Mesenchymal stem cell (in vitro differentiated cells and primary cell): ENCODE results near the gene TBC1D19.
"Not testable (repeated sequence)": the region's sequence is repeated elsewhere in the genome, so short reads cannot be mapped to it uniquely, and the experiment has no call there.

Experiments used
- DNase-seq: peaks from one replicate; pipeline ENCODE4 v3.0.0-alpha.2; 2013
- H2AFZ ChIP-seq: one replicate; pipeline ENCODE4 v1.6.1; 2013; ENCODE audit warnings: low read depth, mild to moderate bottlenecking, control low read depth, inconsistent platforms, low read length, moderate library complexity
- H2AK5ac ChIP-seq: 2 replicates; pipeline ENCODE4 v1.6.1; 2013; ENCODE audit warnings: low read length, moderate library complexity, mild to moderate bottlenecking, inconsistent platforms; ENCODE audit not compliant: severe bottlenecking
- H2BK120ac ChIP-seq: one replicate; pipeline ENCODE4 v1.6.1; 2013; ENCODE audit warnings: low read depth, mild to moderate bottlenecking, inconsistent platforms, low read length, moderate library complexity
- H2BK12ac ChIP-seq, 2 experiments: one replicate each; pipeline ENCODE4 v1.6.1; 2013; ENCODE audit warnings: inconsistent platforms in 2 of 2, low read length in 2 of 2, mild to moderate bottlenecking in 2 of 2, moderate library complexity in 2 of 2, control low read depth in 1 of 2
- H2BK15ac ChIP-seq: one replicate; pipeline ENCODE4 v1.6.1; 2013; ENCODE audit warnings: mild to moderate bottlenecking, low read depth, inconsistent platforms; ENCODE audit not compliant: poor library complexity, severe bottlenecking
- H2BK5ac ChIP-seq: 2 replicates; pipeline ENCODE4 v1.6.1; 2013; ENCODE audit warnings: low read depth, mild to moderate bottlenecking, low read length, control low read depth, inconsistent platforms; ENCODE audit not compliant: poor library complexity, severe bottlenecking
- H3K14ac ChIP-seq, 2 experiments: one replicate each; pipeline ENCODE4 v1.6.1; 2013; ENCODE audit warnings: inconsistent platforms in 2 of 2, low read length in 2 of 2, control low read depth in 1 of 2, mild to moderate bottlenecking in 1 of 2, moderate library complexity in 1 of 2
- H3K18ac ChIP-seq, 2 experiments: one replicate each; pipeline ENCODE4 v1.6.1; 2013; ENCODE audit warnings: inconsistent platforms in 2 of 2, low read length in 2 of 2, control low read depth in 1 of 2, low read depth in 1 of 2, mild to moderate bottlenecking in 1 of 2
- H3K23ac ChIP-seq, 2 experiments: one replicate each; pipeline ENCODE4 v1.6.1; 2013; ENCODE audit warnings: inconsistent platforms in 2 of 2, low read length in 2 of 2, mild to moderate bottlenecking in 2 of 2, moderate library complexity in 2 of 2, control low read depth in 1 of 2
- H3K27ac ChIP-seq: 2 replicates; pipeline ENCODE4 v1.5.1; 2013; ENCODE audit warnings: mild to moderate bottlenecking, moderate library complexity, low read length, control low read depth, inconsistent platforms; ENCODE audit not compliant: poor library complexity, severe bottlenecking
- H3K27me3 ChIP-seq, 2 experiments: 2 replicates each; pipeline versions ENCODE4 v1.6.1 to v1.7.0; 2013; ENCODE audit warnings: low read length in 2 of 2, mild to moderate bottlenecking in 2 of 2, moderate library complexity in 2 of 2, control low read depth in 1 of 2, inconsistent platforms in 1 of 2; ENCODE audit not compliant: control insufficient read depth in 1 of 2, insufficient read depth in 1 of 2
- H3K36me3 ChIP-seq, 2 experiments: 2 replicates each; pipeline versions ENCODE4 v1.6.1 to v1.7.0; 2013; ENCODE audit warnings: low read length in 2 of 2, control low read depth in 1 of 2, inconsistent platforms in 1 of 2, low read depth in 1 of 2, mild to moderate bottlenecking in 1 of 2; ENCODE audit not compliant: insufficient read depth in 2 of 2, control insufficient read depth in 1 of 2
- H3K4ac ChIP-seq, 2 experiments: one replicate each; pipeline ENCODE4 v1.6.1; 2013; ENCODE audit warnings: inconsistent platforms in 2 of 2, low read length in 2 of 2, mild to moderate bottlenecking in 2 of 2, moderate library complexity in 2 of 2, control low read depth in 1 of 2, low read depth in 1 of 2
- H3K4me1 ChIP-seq: 2 replicates; pipeline ENCODE4 v1.6.1; 2013; ENCODE audit warnings: low read depth, low read length, control low read depth; ENCODE audit not compliant: control insufficient read depth, insufficient read depth
- H3K4me2 ChIP-seq: 2 replicates; pipeline ENCODE4 v1.6.1; 2013; ENCODE audit warnings: low read length, mild to moderate bottlenecking, inconsistent platforms; ENCODE audit not compliant: poor library complexity, severe bottlenecking
- H3K4me3 ChIP-seq, 2 experiments: 2 replicates each; pipeline versions ENCODE4 v1.5.1 to v1.7.0; 2013; ENCODE audit warnings: low read length in 2 of 2, mild to moderate bottlenecking in 2 of 2, control low read depth in 1 of 2, low read depth in 1 of 2; ENCODE audit not compliant: insufficient read depth in 1 of 2
- H3K79me1 ChIP-seq: replicated peaks from 2 replicates; pipeline ENCODE4 v1.6.1; 2013; ENCODE audit warnings: mild to moderate bottlenecking, control low read depth, low read length, inconsistent platforms; ENCODE audit not compliant: poor library complexity, severe bottlenecking
- H3K9ac ChIP-seq: 2 replicates; pipeline ENCODE4 v1.7.0; 2013; ENCODE audit warnings: mild to moderate bottlenecking, low read length, moderate library complexity
- H3K9me3 ChIP-seq: 2 replicates; pipeline ENCODE4 v1.7.0; 2013; ENCODE audit warnings: mild to moderate bottlenecking, low read length; ENCODE audit not compliant: control insufficient read depth
- H4K8ac ChIP-seq: one replicate; pipeline ENCODE4 v1.6.1; 2013; ENCODE audit warnings: inconsistent platforms, mild to moderate bottlenecking, low read length, moderate library complexity
- H4K91ac ChIP-seq: one replicate; pipeline ENCODE4 v1.6.1; 2013; ENCODE audit warnings: mild to moderate bottlenecking, low read length, inconsistent platforms
- WGBS: methylation state at CpG from one replicate; pipeline ENCODE4 v1.1.7; 2013; ENCODE audit warnings: mixed read lengths; 5-methylcytosine and 5-hydroxymethylcytosine counted together

TBC1D19 gene

GRCh38 chr4:26577066-26577465 lies 6.8 kb upstream of the TBC1D19 start:
- Histone ChIP-seq H2BK12ac (no peak overlapping the region), H3K4ac (no peak overlapping the region), H3K14ac (no peak overlapping the region), H4K91ac (no peak overlapping the region), H2BK120ac (no peak overlapping the region), H3K18ac (no peak overlapping the region), H4K8ac (no peak overlapping the region), H3K4me3 (no peak overlapping the region), H3K4me2 (no peak overlapping the region), H3K23ac (no peak overlapping the region), H2BK5ac (no peak overlapping the region), H3K27me3 (no peaks in the 10 kb centered on the region), H2AFZ (no peak overlapping the region), H2AK5ac (no peak overlapping the region), H3K36me3 (no peaks in the 10 kb centered on the region), H3K27ac (no peak overlapping the region), H2BK15ac (no peak overlapping the region), H3K9ac (no peak overlapping the region), H3K9me3 (no peaks in the 10 kb centered on the region), H3K79me1 (no peaks in the 10 kb centered on the region), H3K4me1 (peaks cover 6% of the 10 kb centered on the region)
- WGBS, result 100% methylated on average over 1 of the region's 2 CpGs
- no peak for DNase-seq

DNA sequence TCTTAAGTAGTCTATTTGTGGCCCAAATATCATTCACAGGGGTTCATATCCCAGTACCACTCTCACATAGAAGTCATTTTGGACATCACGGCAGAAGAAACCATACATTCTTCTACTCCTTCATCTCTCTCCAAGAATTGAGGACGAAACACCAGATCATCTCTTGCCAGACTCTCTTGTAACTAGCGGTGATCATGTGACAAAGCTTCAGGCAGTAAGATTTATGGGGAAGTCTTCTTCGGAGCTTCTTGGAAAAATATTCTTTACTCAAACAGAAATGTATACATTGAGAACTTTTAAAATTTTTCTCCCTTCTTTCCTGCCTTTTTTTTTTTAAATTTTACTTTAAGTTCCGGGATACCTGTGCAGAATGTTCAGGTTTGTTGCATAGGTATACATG lies 4.7 kb upstream of the TBC1D19 start:
- H3K9ac ChIP-seq, result no peak overlapping the region
- H3K27ac ChIP-seq, result no peak overlapping the region
- no peak overlapping the region for H2BK12ac ChIP-seq
- H3K23ac ChIP-seq, result no peak overlapping the region
- H2BK15ac ChIP-seq, result no peak overlapping the region
- no peaks in the 10 kb centered on the region for H3K36me3 ChIP-seq
- H3K14ac ChIP-seq, result no peak overlapping the region
- H3K4me1 ChIP-seq, result peaks cover 4% of the 10 kb centered on the region
- no peak for DNase-seq
- WGBS, result 80% methylated on average over 2 of the region's 5 CpGs
- H3K4me3 ChIP-seq, result no peak overlapping the region
- no peaks in the 10 kb centered on the region for H3K79me1 ChIP-seq
- H4K8ac ChIP-seq, result no peak overlapping the region
- no peak overlapping the region for H4K91ac ChIP-seq
- no peak overlapping the region for H3K18ac ChIP-seq
- H2AFZ ChIP-seq, result no peak overlapping the region
- H3K9me3 ChIP-seq, result no peaks in the 10 kb centered on the region
- H3K27me3 ChIP-seq, result no peaks in the 10 kb centered on the region
- no peak overlapping the region for H2AK5ac ChIP-seq
- H3K4me2 ChIP-seq, result no peak overlapping the region
- H3K4ac ChIP-seq, result no peak overlapping the region
- no peak overlapping the region for H2BK120ac ChIP-seq
- H2BK5ac ChIP-seq, result no peak overlapping the region

DNA sequence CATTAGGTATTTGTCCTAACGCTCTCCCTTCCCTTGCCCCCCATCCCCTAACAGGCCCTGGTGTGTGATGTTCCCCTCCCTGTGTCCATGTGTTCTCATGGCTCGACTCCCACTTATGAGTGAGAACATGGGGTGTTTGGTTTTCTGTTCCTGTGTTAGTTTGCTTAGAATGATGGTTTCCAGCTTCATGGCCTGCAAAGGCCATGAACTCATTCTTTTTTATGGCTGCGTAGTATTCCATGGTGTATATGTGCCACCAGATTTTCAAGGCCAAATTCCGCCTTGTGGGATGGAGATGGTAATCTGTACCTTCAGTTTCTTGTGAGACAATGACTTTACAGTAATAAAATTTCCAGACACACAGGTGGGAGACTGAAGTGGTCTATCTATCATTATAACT lies 2.5 kb upstream of the TBC1D19 start:
- not testable (repeated sequence) for H3K18ac ChIP-seq, H3K36me3 ChIP-seq, H2AK5ac ChIP-seq, DNase-seq, H3K27me3 ChIP-seq, H3K4me3 ChIP-seq, H2BK15ac ChIP-seq, H2BK5ac ChIP-seq, H2AFZ ChIP-seq, H2BK12ac ChIP-seq, H3K4me1 ChIP-seq, H3K4me2 ChIP-seq, H4K8ac ChIP-seq, H3K23ac ChIP-seq, H3K27ac ChIP-seq, H3K9ac ChIP-seq, H3K79me1 ChIP-seq, H3K4ac ChIP-seq, H4K91ac ChIP-seq, H3K9me3 ChIP-seq, H3K14ac ChIP-seq, H2BK120ac ChIP-seq
- 100% methylated on average over 3 of the region's 4 CpGs for WGBS

GRCh38 chr4:26583538-26583864 lies 383 bp upstream of the TBC1D19 start:
- peak overlapping the region; percentile 37 for H2BK120ac ChIP-seq
- no peak overlapping the region for H2AK5ac ChIP-seq
- H3K4ac ChIP-seq, result peak overlapping the region in 1 of 2 experiments; percentile 75
- no peaks in the 10 kb centered on the region for H3K4me1 ChIP-seq
- H3K79me1 ChIP-seq, result no peaks in the 10 kb centered on the region
- peak overlapping the region; percentile 13 to 50 for H3K18ac ChIP-seq
- H3K9ac ChIP-seq, result peak overlapping the region; percentile 88
- no peaks in the 10 kb centered on the region for H3K36me3 ChIP-seq
- no peaks in the 10 kb centered on the region for H3K27me3 ChIP-seq
- H3K9me3 ChIP-seq, result no peaks in the 10 kb centered on the region
- DNase-seq, result no peak
- H2BK5ac ChIP-seq, result no peak overlapping the region
- H3K27ac ChIP-seq, result peak overlapping the region; percentile 86
- no peak overlapping the region for H2BK12ac ChIP-seq
- H2BK15ac ChIP-seq, result peak overlapping the region; percentile 36
- WGBS, result 6% methylated on average over 9 of the region's 11 CpGs
- H4K8ac ChIP-seq, result peak overlapping the region; percentile 93
- H3K4me3 ChIP-seq, result peak overlapping the region in 1 of 2 experiments; percentile 81
- no peak overlapping the region for H3K23ac ChIP-seq
- no peak overlapping the region for H3K14ac ChIP-seq
- H3K4me2 ChIP-seq, result peak overlapping the region; percentile 36
- peak overlapping the region; percentile 61 for H4K91ac ChIP-seq
- peak overlapping the region; percentile 96 for H2AFZ ChIP-seq
